ENCODE data around the gene SLC16A10.

SLC16A10 gene

GRCh38 chr6:111260570-111261298 is 173.4 kb downstream of the SLC16A10 start:
- DNase-seq (ENCODE audit: low read depth) = no peak

GRCh38 chr6:111263837-111264236 is 176.5 kb downstream of the SLC16A10 start:
- no peak for DNase-seq (ENCODE audit: low read depth)

GRCh38 chr6:111265842-111266241 is 178.5 kb downstream of the SLC16A10 start:
- no peak for DNase-seq (ENCODE audit: low read depth)

GRCh38 chr6:111266276-111266675 is 179.0 kb downstream of the SLC16A10 start:
- no peak for DNase-seq (ENCODE audit: low read depth)

- DNase-seq (ENCODE audit: low read depth) = no peak
These were observed 180.5 kb downstream of the SLC16A10 start for GRCh38 chr6:111267764-111268333.

GRCh38 chr6:111269401-111269970 is 182.2 kb downstream of the SLC16A10 start:
- no peak for DNase-seq (ENCODE audit: low read depth)

GRCh38 chr6:111270121-111270520 is 182.8 kb downstream of the SLC16A10 start:
- no peak for DNase-seq (ENCODE audit: low read depth)

GRCh38 chr6:111274593-111275217 is 187.4 kb downstream of the SLC16A10 start:
- DNase-seq (ENCODE audit: low read depth) = no peak

- no peak for DNase-seq (ENCODE audit: low read depth)
These were observed 189.0 kb downstream of the SLC16A10 start for GRCh38 chr6:111276335-111276734.

- DNase-seq (ENCODE audit: low read depth) = no peak
These were observed 189.4 kb downstream of the SLC16A10 start for GRCh38 chr6:111276736-111277135.

- DNase-seq (ENCODE audit: low read depth) = no peak
These were observed 190.5 kb downstream of the SLC16A10 start for GRCh38 chr6:111277819-111278218.

GRCh38 chr6:111278731-111279130 is 191.4 kb downstream of the SLC16A10 start:
- no peak for DNase-seq (ENCODE audit: low read depth)

GRCh38 chr6:111280445-111280955 is 193.2 kb downstream of the SLC16A10 start:
- DNase-seq (ENCODE audit: low read depth) = no peak
